Sciatic nerve (tissue), 2 donors: ENCODE measurements around the gene MSI2. TPM values are rescaled to one million over a fixed set of nuclear protein-coding genes. Genes with fewer than 3 reads are reported as not detected.

Source experiments
- ATAC-seq: fragments of 200-7000 bp; cut with Tn5 transposase; one replicate; pipeline ENCODE4 v1.9.1; 2020; ENCODE audit warnings: mild to moderate bottlenecking, moderate library complexity
- DNase-seq: peaks from one replicate; pipeline ENCODE4 v3.0.0-alpha.2; 2020; ENCODE audit warnings: low spot score
- intact Hi-C: fragments of 100-400 bp; cut with DNase I; formaldehyde crosslinking; loops from one replicate; pipeline ENCODE4 v1.14.2; 2022
- total RNA-seq: library from RNA; stranded (reverse); fragmentation: NEBNext Ultra II Directional; extraction: Animal tissue kit (Norgen Biotek cat#: 25700); gene quantifications from one replicate; pipeline ENCODE4 v1.2.1, GENCODE V29; 2021
- donor health status: DM: no; HTN: no; CAD: no.
- donor health status: DM: no; HTN: no; CAD: no.

MSI2 gene
- total RNA-seq, 1 donor from 2014 or later, result 25.2 TPM

- intact Hi-C loops, result loop anchor here (5.0 kb wide), 1 partner anchor 993 kb away; no protein-coding TSS in a partner anchor
- ATAC-seq (no peak), DNase-seq (no peak)
These were observed 8.5 kb downstream of the MSI2 start for GRCh38 chr17:57264776-57265175.

- intact Hi-C loops, result no loop called here
- ATAC-seq, result no peak
- DNase-seq, result no peak
These were observed 10.6 kb downstream of the MSI2 start for GRCh38 chr17:57266902-57267311.

GRCh38 chr17:57268181-57268580 is 11.9 kb downstream of the MSI2 start:
- intact Hi-C loops, result no loop called here
- DNase-seq, result no peak
- no peak for ATAC-seq

- intact Hi-C loops, result no loop called here
- ATAC-seq (no peak), DNase-seq (no peak)
These were observed 12.7 kb downstream of the MSI2 start for GRCh38 chr17:57269052-57269451.

- intact Hi-C loops, result no loop called here
- DNase-seq (no peak), ATAC-seq (no peak)
These were observed 13.4 kb downstream of the MSI2 start for GRCh38 chr17:57269598-57270255.

- no peak for ATAC-seq
- no peak for DNase-seq
- intact Hi-C loops, result no loop called here
These were observed 14.5 kb downstream of the MSI2 start for GRCh38 chr17:57270801-57271245.

DNA sequence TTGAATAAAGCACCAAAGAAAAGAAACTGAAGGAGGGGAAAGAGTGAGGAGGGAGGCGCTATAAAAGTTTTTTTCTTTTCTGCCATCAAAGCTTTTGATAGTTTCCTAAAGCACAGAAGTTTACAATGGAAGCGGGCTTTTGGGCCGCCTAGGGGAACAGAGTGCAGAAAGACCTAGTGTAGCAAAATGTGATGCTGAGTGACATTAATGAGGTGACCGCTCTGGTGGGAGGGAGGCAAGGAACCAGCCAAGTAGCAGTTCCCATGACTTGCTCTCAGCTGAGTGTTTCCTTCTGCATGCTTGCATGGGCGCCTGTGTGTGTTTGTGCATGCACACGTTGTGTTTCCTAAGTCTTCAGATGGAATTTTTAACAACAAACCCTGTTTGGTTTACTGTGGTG is 15.5 kb downstream of the MSI2 start:
- ATAC-seq (no peak), DNase-seq (no peak)
- intact Hi-C loops, result no loop called here

- DNase-seq (no peak), ATAC-seq (no peak)
- intact Hi-C loops, result no loop called here
These were observed 17.2 kb downstream of the MSI2 start for GRCh38 chr17:57273490-57273889.

GRCh38 chr17:57274162-57274561 is 17.8 kb downstream of the MSI2 start:
- ATAC-seq (no peak), DNase-seq (no peak)
- intact Hi-C loops, result no loop called here

DNA sequence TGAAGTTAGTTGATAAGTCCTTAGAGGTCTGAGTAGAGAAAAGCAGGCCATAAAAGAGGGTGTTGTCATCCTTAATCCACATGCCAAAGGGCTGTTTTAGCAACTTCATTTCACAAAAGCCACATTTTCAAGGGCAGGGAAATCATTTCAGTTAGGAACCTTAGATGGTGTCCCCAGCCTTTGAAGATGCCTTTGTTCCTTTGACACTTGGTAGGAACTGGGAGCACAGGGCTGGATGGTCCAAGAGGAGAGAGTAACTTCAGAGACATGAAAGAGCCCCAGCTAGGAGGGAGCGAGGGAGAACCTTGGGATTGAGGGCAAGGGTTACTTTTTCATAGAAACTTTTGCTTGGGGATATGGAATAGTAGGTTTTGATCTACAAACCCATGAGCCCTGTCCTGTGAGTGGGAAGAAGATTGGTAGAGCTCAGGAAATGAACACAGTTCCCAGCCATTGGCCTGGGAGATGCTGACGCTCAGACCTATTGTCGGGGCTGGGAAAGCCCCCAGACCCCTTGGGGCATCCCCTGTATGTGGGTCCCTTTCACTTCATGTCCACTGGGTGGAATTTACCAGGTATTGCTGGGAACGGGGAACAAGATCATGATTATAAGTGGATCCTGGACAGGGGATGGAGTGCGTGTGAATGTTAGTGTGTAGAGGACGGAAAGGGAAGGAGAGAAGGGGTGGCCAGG is 18.9 kb downstream of the MSI2 start:
- intact Hi-C loops, result no loop called here
- ATAC-seq (no peak), DNase-seq (no peak)

DNA sequence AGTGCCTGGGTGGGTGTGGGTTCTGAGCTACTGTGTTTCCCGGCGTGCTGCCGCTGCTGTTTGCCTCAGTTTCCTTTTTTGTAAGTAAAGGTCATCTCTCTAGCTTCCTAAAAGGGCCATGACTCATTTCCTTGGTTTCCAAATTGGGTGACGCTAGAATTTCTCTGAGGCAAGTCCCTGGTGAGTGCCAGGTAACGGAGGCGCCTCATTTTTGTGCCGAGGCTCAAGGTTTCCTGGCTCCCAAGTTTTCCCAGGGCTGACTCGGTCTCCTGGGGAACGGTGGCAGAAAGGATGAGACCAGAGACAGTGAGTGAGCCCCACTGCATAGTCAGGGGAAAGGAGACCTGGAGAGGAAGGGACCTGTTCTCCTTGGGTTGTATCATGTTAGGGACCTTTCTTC is 20.3 kb downstream of the MSI2 start:
- ATAC-seq (no peak), DNase-seq (no peak)
- intact Hi-C loops, result no loop called here

DNA sequence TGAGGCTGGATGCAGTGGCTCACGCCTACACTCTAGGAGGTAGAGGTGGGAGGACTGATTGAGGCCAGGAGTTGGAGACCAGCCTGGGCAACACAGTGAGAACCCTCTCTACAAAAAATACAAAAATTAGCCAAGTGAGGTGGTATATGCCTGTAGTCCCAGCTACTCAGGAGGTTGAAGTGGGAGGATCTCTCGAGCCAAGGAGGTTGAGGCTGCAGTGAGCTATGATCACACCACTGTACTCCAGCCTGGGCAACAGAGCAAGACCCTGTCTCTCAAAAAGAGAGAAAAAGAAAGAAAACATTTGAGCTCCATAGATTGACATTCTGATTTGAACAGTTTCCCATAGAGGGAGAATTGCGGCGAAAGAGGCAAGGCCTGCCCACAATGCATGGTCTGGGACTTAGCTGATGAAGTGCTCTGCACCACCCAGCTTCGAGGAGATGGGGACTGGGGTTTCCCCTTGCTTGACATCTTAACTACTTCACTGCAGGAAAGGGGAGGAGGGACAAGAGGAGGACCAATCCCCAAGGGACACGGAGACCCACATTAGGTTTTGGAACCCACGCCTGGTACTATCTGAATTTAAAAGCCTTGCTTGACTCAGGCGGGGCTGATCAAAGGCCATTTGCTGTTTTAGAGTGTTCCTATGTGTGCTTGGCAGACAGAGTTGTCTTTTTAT is 21.7 kb downstream of the MSI2 start:
- intact Hi-C loops, result no loop called here
- no peak for DNase-seq
- ATAC-seq, result no peak

- intact Hi-C loops, result no loop called here
- ATAC-seq (no peak), DNase-seq (no peak)
These were observed 22.5 kb downstream of the MSI2 start for GRCh38 chr17:57278740-57279387.

GRCh38 chr17:57279432-57279831 is 23.1 kb downstream of the MSI2 start:
- intact Hi-C loops, result no loop called here
- ATAC-seq, result no peak
- no peak for DNase-seq

- DNase-seq, result no peak
- no peak for ATAC-seq
- intact Hi-C loops, result loop anchor here (5.0 kb wide), 1 partner anchor 140 kb away; no protein-coding TSS in a partner anchor
These were observed 25.6 kb downstream of the MSI2 start for GRCh38 chr17:57281887-57282286.

DNA sequence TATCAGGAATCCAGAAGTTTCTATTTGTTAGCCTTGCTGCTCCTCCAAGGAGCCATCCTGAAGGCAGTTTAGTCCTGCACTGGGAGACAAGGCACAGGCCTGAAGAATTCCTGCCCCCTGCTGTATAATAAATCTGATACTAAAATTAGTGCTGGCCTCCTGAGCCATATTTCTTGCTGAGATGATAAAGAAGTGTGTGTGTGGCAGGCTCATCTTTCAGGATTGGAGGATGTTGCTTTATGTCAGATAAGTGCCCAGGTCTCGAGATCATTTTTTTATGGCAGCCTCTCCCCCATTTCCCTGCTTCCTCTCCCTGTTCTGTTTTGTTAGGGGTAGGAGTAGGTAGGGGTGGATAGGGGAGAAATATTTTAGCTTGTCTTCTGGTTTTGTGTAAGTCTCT is 26.0 kb downstream of the MSI2 start:
- intact Hi-C loops, result loop anchor here (5.0 kb wide), 1 partner anchor 140 kb away; no protein-coding TSS in a partner anchor
- ATAC-seq, result no peak

GRCh38 chr17:57283203-57283971 is 27.1 kb downstream of the MSI2 start:
- ATAC-seq (no peak), DNase-seq (no peak)
- intact Hi-C loops, result loop anchor here (5.0 kb wide), 1 partner anchor 141 kb away; no protein-coding TSS in a partner anchor

More for the DNA sequence above, 26.0 kb downstream of the MSI2 start:
- no peak for DNase-seq

DNA sequence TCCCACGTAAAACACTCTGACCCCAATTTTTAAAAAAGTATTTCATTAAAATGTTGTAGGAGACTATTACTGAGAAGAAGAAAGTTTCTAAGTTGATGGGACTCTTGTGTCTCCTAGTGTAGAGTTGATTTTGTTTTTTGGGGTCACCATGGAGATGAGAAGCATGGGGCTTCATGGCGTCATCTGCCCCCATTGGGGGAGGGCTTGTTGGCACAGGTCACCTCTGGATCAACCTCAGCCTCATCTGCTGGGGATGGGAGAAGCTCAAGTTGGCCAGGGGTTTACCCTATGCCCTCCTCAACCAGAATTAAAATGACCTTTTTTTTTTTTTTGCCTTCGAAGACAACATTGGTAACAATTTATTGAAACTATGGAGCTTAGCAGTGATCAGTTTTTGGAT is 28.3 kb downstream of the MSI2 start:
- DNase-seq (no peak), ATAC-seq (no peak)
- intact Hi-C loops, result loop anchor here (5.0 kb wide), 1 partner anchor 142 kb away; no protein-coding TSS in a partner anchor
